HUES48 (cell line): ENCODE measurements around the gene MBOAT2.

ENCODE experiments used
- H3K27ac ChIP-seq: one replicate; pipeline ENCODE4 v1.7.0; 2013; ENCODE audit warnings: low read depth, low read length, inconsistent platforms
- H3K27me3 ChIP-seq: 2 replicates; pipeline ENCODE4 v1.6.1; 2013; ENCODE audit warnings: mild to moderate bottlenecking, low read length; ENCODE audit not compliant: control insufficient read depth, insufficient read depth
- H3K36me3 ChIP-seq: 2 replicates; pipeline ENCODE4 v1.6.1; 2013; ENCODE audit warnings: low read length; ENCODE audit not compliant: control insufficient read depth, insufficient read depth
- H3K4me1 ChIP-seq: 2 replicates; pipeline ENCODE4 v1.6.1; 2013; ENCODE audit warnings: mild to moderate bottlenecking, low read length; ENCODE audit not compliant: control insufficient read depth, insufficient read depth
- H3K4me3 ChIP-seq: 2 replicates; pipeline ENCODE4 v1.5.1; 2013; ENCODE audit warnings: mild to moderate bottlenecking, low read depth, low read length
- H3K9ac ChIP-seq: 2 replicates; pipeline ENCODE4 v1.6.1; 2013; ENCODE audit warnings: mild to moderate bottlenecking, low read depth, low read length, moderate library complexity
- H3K9me3 ChIP-seq: 2 replicates; pipeline ENCODE4 v1.6.1; 2013; ENCODE audit warnings: low read length; ENCODE audit not compliant: control insufficient read depth, insufficient read depth

Gene MBOAT2

GRCh38 chr2:8882094-8882493 lies 121.4 kb downstream of the MBOAT2 start:
- H3K27ac ChIP-seq: no peak overlapping the region
- 0 out of 2 replicates have a peak, but pooled peaks cover 2% of the 10 kb centered on the region for H3K4me1 ChIP-seq
- H3K9me3 ChIP-seq: no peaks in the 10 kb centered on the region
- H3K9ac ChIP-seq: no peak overlapping the region
- H3K27me3 ChIP-seq: no peaks in the 10 kb centered on the region
- H3K4me3 ChIP-seq: no peak overlapping the region
- H3K36me3 ChIP-seq: peaks cover 4% of the 10 kb centered on the region; the same call in 1 of the 2 replicates

- no peaks in the 10 kb centered on the region for H3K9me3 ChIP-seq
- no peak overlapping the region for H3K27ac ChIP-seq
- peaks cover 7% of the 10 kb centered on the region for H3K36me3 ChIP-seq
- H3K27me3 ChIP-seq: no peaks in the 10 kb centered on the region
- no peak overlapping the region for H3K4me3 ChIP-seq
- no peak overlapping the region for H3K9ac ChIP-seq
- no peaks in the 10 kb centered on the region for H3K4me1 ChIP-seq
These were observed 125.6 kb downstream of the MBOAT2 start for GRCh38 chr2:8877894-8878293.

DNA sequence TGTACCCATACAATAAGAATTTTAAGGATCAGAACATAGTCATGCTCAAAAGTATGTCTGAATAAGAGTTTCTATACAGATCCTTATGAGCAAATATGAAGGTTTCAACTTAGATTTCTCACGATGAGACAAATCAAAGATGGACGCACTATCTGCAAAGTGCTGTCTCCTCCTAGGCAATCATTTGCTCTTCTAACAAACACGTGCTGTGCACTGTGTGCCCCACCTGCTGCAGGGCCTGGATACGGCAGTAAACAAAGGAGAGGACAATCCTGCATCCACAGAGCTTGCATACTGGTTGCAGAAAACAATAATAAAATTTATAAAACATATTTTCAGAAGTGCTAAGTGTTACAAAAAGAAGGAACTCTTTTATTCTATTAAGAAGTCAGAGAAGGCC lies 126.2 kb downstream of the MBOAT2 start:
- no peak overlapping the region for H3K9ac ChIP-seq
- no peaks in the 10 kb centered on the region for H3K9me3 ChIP-seq
- H3K27ac ChIP-seq: no peak overlapping the region
- no peak overlapping the region for H3K4me3 ChIP-seq
- peaks cover 7% of the 10 kb centered on the region for H3K36me3 ChIP-seq
- H3K4me1 ChIP-seq: no peaks in the 10 kb centered on the region
- H3K27me3 ChIP-seq: no peaks in the 10 kb centered on the region

- Histone ChIP-seq H3K36me3 (peaks cover 8% of the 10 kb centered on the region), H3K9ac (no peak overlapping the region), H3K27me3 (no peaks in the 10 kb centered on the region), H3K27ac (no peak overlapping the region), H3K9me3 (no peaks in the 10 kb centered on the region), H3K4me3 (no peak overlapping the region), H3K4me1 (no peaks in the 10 kb centered on the region)
These were observed 126.9 kb downstream of the MBOAT2 start for GRCh38 chr2:8876628-8877027.

DNA sequence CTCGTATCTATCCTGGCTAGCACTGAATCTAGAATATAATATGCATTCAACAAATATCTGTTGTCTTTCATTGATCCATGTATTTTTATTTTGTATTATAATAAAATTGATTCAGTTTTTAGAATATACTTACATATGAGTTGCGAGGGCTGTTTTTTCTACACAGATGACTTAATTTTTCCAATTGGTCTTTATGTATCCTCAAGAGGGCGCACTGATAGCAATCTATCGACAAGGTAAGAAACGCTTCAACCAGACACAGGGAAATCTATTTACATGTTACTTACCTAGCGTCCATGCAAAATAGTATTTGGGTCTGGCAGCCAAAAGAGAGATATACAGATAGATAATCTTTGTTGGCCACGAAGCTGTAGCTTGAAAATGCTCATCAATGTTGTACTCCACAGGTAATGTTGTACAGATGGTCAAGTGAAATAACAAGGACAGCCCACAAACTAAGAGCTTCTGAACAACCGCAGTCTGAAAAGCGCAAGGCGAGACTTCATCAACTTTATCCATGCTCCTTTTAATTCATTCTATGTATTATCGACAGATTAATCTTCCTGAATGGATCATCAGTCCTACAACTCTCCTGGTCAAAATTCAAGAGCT lies 130.6 kb downstream of the MBOAT2 start:
- Histone ChIP-seq H3K36me3 (peaks cover 11% of the 10 kb centered on the region), H3K9ac (no peak overlapping the region), H3K4me1 (no peaks in the 10 kb centered on the region), H3K27ac (no peak overlapping the region), H3K9me3 (no peaks in the 10 kb centered on the region), H3K4me3 (no peak overlapping the region), H3K27me3 (no peaks in the 10 kb centered on the region)

- Histone ChIP-seq H3K27me3 (no peaks in the 10 kb centered on the region), H3K4me3 (no peak overlapping the region), H3K9me3 (no peaks in the 10 kb centered on the region), H3K4me1 (no peaks in the 10 kb centered on the region), H3K36me3 (peaks cover 6% of the 10 kb centered on the region; the same call in 1 of the 2 replicates), H3K9ac (no peak overlapping the region), H3K27ac (no peak overlapping the region)
These were observed 133.0 kb downstream of the MBOAT2 start for GRCh38 chr2:8870441-8870840.

- Histone ChIP-seq H3K4me1 (no peaks in the 10 kb centered on the region), H3K9ac (no peak overlapping the region), H3K27ac (no peak overlapping the region), H3K4me3 (no peak overlapping the region), H3K27me3 (no peaks in the 10 kb centered on the region), H3K36me3 (peaks cover 9% of the 10 kb centered on the region; the same call in 1 of the 2 replicates), H3K9me3 (no peaks in the 10 kb centered on the region)
These were observed 136.1 kb downstream of the MBOAT2 start for GRCh38 chr2:8867363-8867762.

DNA sequence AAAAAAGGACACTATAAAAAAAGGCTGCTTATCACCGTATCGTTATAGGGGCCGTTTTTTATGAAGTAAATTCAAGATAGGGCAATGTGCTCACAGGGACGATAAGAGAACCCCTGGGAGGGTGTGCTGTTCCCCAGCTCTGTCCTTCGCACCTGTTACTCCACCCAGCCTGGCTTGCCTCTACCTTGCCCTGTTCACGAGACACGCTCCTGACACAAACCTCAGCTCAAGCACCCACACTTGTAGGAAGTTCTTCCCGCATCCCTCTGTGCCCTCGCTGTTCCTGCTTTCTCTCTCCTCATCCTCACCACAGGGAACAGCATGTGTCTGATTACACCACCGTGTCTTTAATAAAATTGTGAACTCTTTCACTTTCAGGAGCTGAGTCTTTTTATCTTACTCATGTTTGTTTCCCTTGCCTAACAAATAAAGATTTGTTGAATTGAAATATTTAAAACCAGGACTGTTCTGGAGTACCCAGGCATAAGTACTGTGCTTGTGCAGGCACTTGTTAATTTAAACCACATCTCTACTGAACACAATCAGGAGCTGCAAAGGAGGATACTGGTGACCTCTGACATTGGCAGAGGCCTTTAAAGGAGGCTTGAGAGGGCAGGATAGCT lies 140.0 kb downstream of the MBOAT2 start:
- no peak overlapping the region for H3K4me3 ChIP-seq
- H3K9me3 ChIP-seq: no peaks in the 10 kb centered on the region
- H3K36me3 ChIP-seq: peaks cover 5% of the 10 kb centered on the region; the same call in 1 of the 2 replicates
- no peaks in the 10 kb centered on the region for H3K4me1 ChIP-seq
- H3K27ac ChIP-seq: no peak overlapping the region
- no peak overlapping the region for H3K9ac ChIP-seq
- no peaks in the 10 kb centered on the region for H3K27me3 ChIP-seq

DNA sequence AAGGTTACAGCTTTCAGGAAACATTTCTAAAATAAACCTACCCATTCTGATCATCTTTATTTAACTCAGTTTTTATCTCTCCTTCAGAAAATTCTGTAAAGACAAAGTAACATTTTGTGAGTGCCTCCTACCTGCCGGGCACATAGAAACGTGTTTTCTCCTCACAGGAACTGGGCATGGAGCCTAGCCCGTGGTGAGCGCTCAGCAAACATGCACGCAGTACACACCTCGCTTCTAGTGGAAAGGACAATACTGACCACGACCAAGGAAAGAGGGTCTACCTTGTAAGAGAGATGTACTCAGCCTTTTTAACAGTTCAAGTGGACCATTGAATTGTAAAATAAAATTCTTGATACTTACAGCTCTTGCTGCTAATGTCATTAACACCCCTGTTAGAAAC lies 141.3 kb downstream of the MBOAT2 start:
- no peak overlapping the region for H3K27ac ChIP-seq
- H3K4me3 ChIP-seq: no peak overlapping the region
- peaks cover 5% of the 10 kb centered on the region; the same call in 1 of the 2 replicates for H3K36me3 ChIP-seq
- H3K27me3 ChIP-seq: no peaks in the 10 kb centered on the region
- no peaks in the 10 kb centered on the region for H3K9me3 ChIP-seq
- H3K9ac ChIP-seq: no peak overlapping the region
- H3K4me1 ChIP-seq: no peaks in the 10 kb centered on the region

DNA sequence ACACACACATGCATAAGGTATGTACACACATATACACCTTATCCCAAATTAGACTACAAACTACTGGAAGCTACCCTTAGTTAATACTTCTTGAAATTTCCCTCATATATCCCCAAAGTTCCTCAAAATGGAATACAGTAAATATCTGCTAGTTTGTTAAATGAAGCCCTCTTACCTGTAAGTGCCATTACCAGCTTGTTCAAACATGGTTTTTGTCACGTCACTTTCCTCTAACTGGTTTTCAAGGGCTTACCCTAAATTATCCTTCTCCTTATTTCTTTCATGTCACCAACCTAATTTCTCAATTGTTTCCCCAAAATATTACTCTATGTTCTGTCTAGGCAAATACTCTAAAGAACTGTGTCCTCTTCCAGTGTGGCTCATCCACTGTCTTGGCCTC lies 141.7 kb downstream of the MBOAT2 start:
- Histone ChIP-seq H3K4me1 (no peaks in the 10 kb centered on the region), H3K9me3 (no peaks in the 10 kb centered on the region), H3K27ac (no peak overlapping the region), H3K36me3 (peaks cover 5% of the 10 kb centered on the region; the same call in 1 of the 2 replicates), H3K9ac (no peak overlapping the region), H3K27me3 (no peaks in the 10 kb centered on the region), H3K4me3 (no peak overlapping the region)

DNA sequence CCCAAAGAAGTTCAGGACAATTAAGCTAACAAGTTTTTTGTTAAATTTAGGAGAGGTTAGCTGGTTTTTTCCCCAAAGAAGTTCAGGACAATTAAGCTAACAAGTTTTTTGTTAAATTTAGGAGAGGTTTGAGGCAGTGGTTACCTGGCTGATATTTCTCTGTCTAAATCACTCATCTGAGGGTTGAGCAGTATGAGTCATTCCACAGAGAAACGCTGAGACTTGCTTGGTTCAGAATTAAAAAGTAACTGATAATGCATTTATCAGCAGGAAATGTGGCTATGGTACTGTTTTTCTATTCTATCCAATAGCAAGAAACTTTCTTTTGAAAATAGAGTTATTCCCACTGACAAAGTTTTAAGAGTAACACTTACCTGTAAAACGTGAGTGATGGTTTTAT lies 143.2 kb downstream of the MBOAT2 start:
- peaks cover 3% of the 10 kb centered on the region; the same call in 1 of the 2 replicates for H3K36me3 ChIP-seq
- H3K4me1 ChIP-seq: peaks cover under 1% of the 10 kb centered on the region; the same call in 1 of the 2 replicates
- H3K27ac ChIP-seq: no peak overlapping the region
- no peak overlapping the region for H3K9ac ChIP-seq
- H3K27me3 ChIP-seq: no peaks in the 10 kb centered on the region
- H3K9me3 ChIP-seq: no peaks in the 10 kb centered on the region
- no peak overlapping the region for H3K4me3 ChIP-seq
